Mucosa of stomach (tissue), 1 donor: ENCODE data around the gene TRAM2.

ENCODE experiments used
- H3K27me3 ChIP-seq: one replicate; pipeline ENCODE4 v1.7.0; 2013; ENCODE audit warnings: mild to moderate bottlenecking, low read length; ENCODE audit not compliant: control insufficient read depth, insufficient read depth
- H3K36me3 ChIP-seq: one replicate; pipeline ENCODE4 v1.7.0; 2013; ENCODE audit warnings: low read length; ENCODE audit not compliant: control insufficient read depth, insufficient read depth
- H3K4me1 ChIP-seq: one replicate; pipeline ENCODE4 v1.7.0; 2013; ENCODE audit warnings: mild to moderate bottlenecking, low read length; ENCODE audit not compliant: control insufficient read depth, insufficient read depth
- H3K4me3 ChIP-seq: one replicate; pipeline ENCODE4 v1.7.0; 2013; ENCODE audit warnings: low read length
- H3K9ac ChIP-seq: one replicate; pipeline ENCODE4 v1.7.0; 2013; ENCODE audit warnings: mild to moderate bottlenecking, low read length, moderate library complexity
- H3K9me3 ChIP-seq: one replicate; pipeline ENCODE4 v1.7.0; 2013; ENCODE audit warnings: mild to moderate bottlenecking, low read length, moderate library complexity; ENCODE audit not compliant: control insufficient read depth
- donor health status: Pancreatic carcinoma.

TRAM2 gene

GRCh38 chr6:52588710-52589091, 11.8 kb upstream of the TRAM2 start:
- no peaks in the 10 kb centered on the region for H3K9me3 ChIP-seq
- no peak overlapping the region for H3K4me3 ChIP-seq
- H3K36me3 ChIP-seq: no peaks in the 10 kb centered on the region
- no peaks in the 10 kb centered on the region for H3K27me3 ChIP-seq
- H3K4me1 ChIP-seq: no peaks in the 10 kb centered on the region
- no peak overlapping the region for H3K9ac ChIP-seq

- H3K4me3 ChIP-seq: no peak overlapping the region
- H3K9ac ChIP-seq: no peak overlapping the region
- no peaks in the 10 kb centered on the region for H3K4me1 ChIP-seq
- H3K27me3 ChIP-seq: no peaks in the 10 kb centered on the region
- H3K9me3 ChIP-seq: no peaks in the 10 kb centered on the region
- H3K36me3 ChIP-seq: no peaks in the 10 kb centered on the region
Observed at GRCh38 chr6:52588087-52588709, 11.3 kb upstream of the TRAM2 start.

- no peaks in the 10 kb centered on the region for H3K36me3 ChIP-seq
- H3K4me1 ChIP-seq: no peaks in the 10 kb centered on the region
- H3K27me3 ChIP-seq: no peaks in the 10 kb centered on the region
- no peak overlapping the region for H3K9ac ChIP-seq
- H3K9me3 ChIP-seq: no peaks in the 10 kb centered on the region
- no peak overlapping the region for H3K4me3 ChIP-seq
Observed at GRCh38 chr6:52587001-52587400, 10.1 kb upstream of the TRAM2 start.

GRCh38 chr6:52584203-52584602, 7.3 kb upstream of the TRAM2 start:
- Histone ChIP-seq H3K9me3 (no peaks in the 10 kb centered on the region), H3K9ac (no peak overlapping the region), H3K4me1 (no peaks in the 10 kb centered on the region), H3K4me3 (no peak overlapping the region), H3K36me3 (no peaks in the 10 kb centered on the region), H3K27me3 (no peaks in the 10 kb centered on the region)

GRCh38 chr6:52582996-52583395, 6.1 kb upstream of the TRAM2 start:
- Histone ChIP-seq H3K4me3 (no peak overlapping the region), H3K27me3 (no peaks in the 10 kb centered on the region), H3K9ac (no peak overlapping the region), H3K4me1 (peaks cover 4% of the 10 kb centered on the region), H3K9me3 (no peaks in the 10 kb centered on the region), H3K36me3 (no peaks in the 10 kb centered on the region)

- H3K4me1 ChIP-seq: peaks cover 6% of the 10 kb centered on the region
- no peak overlapping the region for H3K9ac ChIP-seq
- H3K9me3 ChIP-seq: no peaks in the 10 kb centered on the region
- no peaks in the 10 kb centered on the region for H3K27me3 ChIP-seq
- no peak overlapping the region for H3K4me3 ChIP-seq
- no peaks in the 10 kb centered on the region for H3K36me3 ChIP-seq
Observed at GRCh38 chr6:52582446-52582845, 5.6 kb upstream of the TRAM2 start.

- Histone ChIP-seq H3K4me3 (no peak overlapping the region), H3K4me1 (peaks cover 13% of the 10 kb centered on the region)
Observed at GRCh38 chr6:52580905-52581304, 4.0 kb upstream of the TRAM2 start.

GRCh38 chr6:52579006-52579660, 2.3 kb upstream of the TRAM2 start:
- no peaks in the 10 kb centered on the region for H3K27me3 ChIP-seq
- H3K9me3 ChIP-seq: no peaks in the 10 kb centered on the region
- H3K36me3 ChIP-seq: no peaks in the 10 kb centered on the region
- no peak overlapping the region for H3K4me3 ChIP-seq
- no peak overlapping the region for H3K9ac ChIP-seq
- H3K4me1 ChIP-seq: peaks cover 30% of the 10 kb centered on the region

More at GRCh38 chr6:52580905-52581304, 4.0 kb upstream of the TRAM2 start:
- H3K27me3 ChIP-seq: no peaks in the 10 kb centered on the region
- no peaks in the 10 kb centered on the region for H3K36me3 ChIP-seq
- H3K9me3 ChIP-seq: no peaks in the 10 kb centered on the region
- no peak overlapping the region for H3K9ac ChIP-seq

- Histone ChIP-seq H3K4me3 (peak overlapping the region; percentile 88), H3K4me1 (peaks cover 41% of the 10 kb centered on the region), H3K27me3 (no peaks in the 10 kb centered on the region), H3K36me3 (no peaks in the 10 kb centered on the region), H3K9me3 (no peaks in the 10 kb centered on the region), H3K9ac (peak overlapping the region; percentile 97)
Observed at GRCh38 chr6:52577778-52578463, 1.1 kb upstream of the TRAM2 start.

- peak overlapping the region; percentile 72 for H3K4me3 ChIP-seq
- peak overlapping the region; percentile 60 for H3K9ac ChIP-seq
- H3K9me3 ChIP-seq: no peaks in the 10 kb centered on the region
- no peaks in the 10 kb centered on the region for H3K27me3 ChIP-seq
- H3K4me1 ChIP-seq: peaks cover 41% of the 10 kb centered on the region
- H3K36me3 ChIP-seq: no peaks in the 10 kb centered on the region
Observed at GRCh38 chr6:52576392-52577021, 353 bp downstream of the TRAM2 start.

GRCh38 chr6:52576054-52576391, 837 bp downstream of the TRAM2 start:
- peaks cover 43% of the 10 kb centered on the region for H3K4me1 ChIP-seq
- peak overlapping the region; percentile 60 for H3K9ac ChIP-seq
- no peaks in the 10 kb centered on the region for H3K27me3 ChIP-seq
- H3K9me3 ChIP-seq: no peaks in the 10 kb centered on the region
- H3K4me3 ChIP-seq: peak overlapping the region; percentile 72
- H3K36me3 ChIP-seq: no peaks in the 10 kb centered on the region

GRCh38 chr6:52575502-52575892, 1.4 kb downstream of the TRAM2 start:
- peak overlapping the region; percentile 72 for H3K4me3 ChIP-seq
- H3K36me3 ChIP-seq: no peaks in the 10 kb centered on the region
- H3K27me3 ChIP-seq: no peaks in the 10 kb centered on the region
- H3K9me3 ChIP-seq: no peaks in the 10 kb centered on the region
- peaks cover 45% of the 10 kb centered on the region for H3K4me1 ChIP-seq
- peak overlapping the region; percentile 60 for H3K9ac ChIP-seq
